GM06990 (cell line): ENCODE results near the gene RAB8A.
A peak's percentile ranks its signal among the peaks of the same experiment; 100 is the strongest.

Experiments used
- DNase-seq: peaks from one replicate; pipeline ENCODE4 v3.0.0-alpha.2; 2011; ENCODE audit not compliant: insufficient read length; ENCODE audit errors: extremely low read depth
- H3K27me3 ChIP-seq: replicated peaks from 2 replicates; pipeline ENCODE4 v1.6.0; 2011; ENCODE audit warnings: low read length; ENCODE audit not compliant: control insufficient read depth, insufficient read depth
- H3K36me3 ChIP-seq: 2 replicates; pipeline ENCODE4 v1.5.1; 2011; ENCODE audit warnings: low read length; ENCODE audit not compliant: control insufficient read depth, insufficient read depth
- H3K4me3 ChIP-seq: replicated peaks from 2 replicates; pipeline ENCODE4 v1.5.1; 2011; ENCODE audit warnings: low read depth, mild to moderate bottlenecking, control low read depth, low read length
- TF ChIP-seq, protein P1 (sequence below): IDR thresholded peaks from 2 replicates; pipeline ENCODE4 v1.5.1; 2011; ENCODE audit warnings: low read length, control low read depth, mild to moderate bottlenecking, inconsistent platforms; ENCODE audit not compliant: insufficient read depth, poor library complexity, severe bottlenecking

RAB8A gene

DNA sequence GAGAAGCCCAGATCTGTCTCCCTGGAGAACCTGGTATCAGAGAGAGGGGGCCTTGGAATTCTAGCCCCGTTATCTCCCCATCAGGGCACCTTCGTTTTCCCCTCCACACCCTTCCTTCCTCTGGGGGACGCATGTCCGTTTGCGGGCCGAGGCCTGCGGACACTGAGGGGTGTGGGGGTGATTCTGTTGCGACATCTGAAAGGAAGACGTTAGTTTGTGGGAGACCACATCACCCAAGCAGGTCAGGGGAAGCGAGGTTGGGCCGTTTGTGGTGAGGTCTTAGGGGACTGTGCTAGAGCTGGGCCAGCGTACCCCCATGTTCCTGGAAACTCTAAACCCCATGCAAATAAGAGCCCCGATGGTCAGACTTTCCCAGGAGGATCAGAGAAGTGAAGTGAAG, 28.1 kb downstream of the RAB8A start:
- TF ChIP-seq, protein P1, sequence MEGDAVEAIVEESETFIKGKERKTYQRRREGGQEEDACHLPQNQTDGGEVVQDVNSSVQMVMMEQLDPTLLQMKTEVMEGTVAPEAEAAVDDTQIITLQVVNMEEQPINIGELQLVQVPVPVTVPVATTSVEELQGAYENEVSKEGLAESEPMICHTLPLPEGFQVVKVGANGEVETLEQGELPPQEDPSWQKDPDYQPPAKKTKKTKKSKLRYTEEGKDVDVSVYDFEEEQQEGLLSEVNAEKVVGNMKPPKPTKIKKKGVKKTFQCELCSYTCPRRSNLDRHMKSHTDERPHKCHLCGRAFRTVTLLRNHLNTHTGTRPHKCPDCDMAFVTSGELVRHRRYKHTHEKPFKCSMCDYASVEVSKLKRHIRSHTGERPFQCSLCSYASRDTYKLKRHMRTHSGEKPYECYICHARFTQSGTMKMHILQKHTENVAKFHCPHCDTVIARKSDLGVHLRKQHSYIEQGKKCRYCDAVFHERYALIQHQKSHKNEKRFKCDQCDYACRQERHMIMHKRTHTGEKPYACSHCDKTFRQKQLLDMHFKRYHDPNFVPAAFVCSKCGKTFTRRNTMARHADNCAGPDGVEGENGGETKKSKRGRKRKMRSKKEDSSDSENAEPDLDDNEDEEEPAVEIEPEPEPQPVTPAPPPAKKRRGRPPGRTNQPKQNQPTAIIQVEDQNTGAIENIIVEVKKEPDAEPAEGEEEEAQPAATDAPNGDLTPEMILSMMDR: no peak
- Histone ChIP-seq H3K4me3 (no peak overlapping the region), H3K27me3 (no peaks in the 10 kb centered on the region), H3K36me3 (peaks cover 2% of the 10 kb centered on the region)
- DNase-seq: peak; percentile 73

DNA sequence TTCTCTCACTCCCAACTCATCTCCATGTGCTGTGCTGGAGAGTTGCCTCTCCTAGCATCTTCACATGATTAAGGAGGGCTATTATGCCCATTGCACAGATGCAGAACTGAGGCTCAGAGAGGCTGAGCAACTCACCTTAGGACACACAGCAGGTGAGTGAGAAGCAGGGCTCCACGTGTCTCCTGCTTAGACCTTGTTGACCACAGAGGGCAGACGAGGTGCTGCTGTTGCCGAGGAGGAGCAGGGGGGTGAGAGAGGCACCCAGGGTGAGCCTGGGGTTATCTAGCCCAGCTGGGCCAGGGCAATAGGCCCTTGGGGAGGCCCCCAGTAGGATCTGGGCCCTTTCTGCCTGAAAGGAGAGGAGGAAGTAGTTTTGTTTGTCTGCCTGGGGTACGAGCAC, 29.4 kb downstream of the RAB8A start:
- H3K4me3 ChIP-seq: no peak overlapping the region
- TF ChIP-seq, protein P1: peak; percentile 45
- no peaks in the 10 kb centered on the region for H3K36me3 ChIP-seq
- H3K27me3 ChIP-seq: no peaks in the 10 kb centered on the region
- DNase-seq: peak; percentile 86

GRCh38 chr19:16142032-16142580, 30.4 kb downstream of the RAB8A start:
- no peak for DNase-seq
- no peak overlapping the region for H3K4me3 ChIP-seq
- peaks cover 1% of the 10 kb centered on the region for H3K36me3 ChIP-seq
- TF ChIP-seq, protein P1: no peak
- H3K27me3 ChIP-seq: no peaks in the 10 kb centered on the region

DNA sequence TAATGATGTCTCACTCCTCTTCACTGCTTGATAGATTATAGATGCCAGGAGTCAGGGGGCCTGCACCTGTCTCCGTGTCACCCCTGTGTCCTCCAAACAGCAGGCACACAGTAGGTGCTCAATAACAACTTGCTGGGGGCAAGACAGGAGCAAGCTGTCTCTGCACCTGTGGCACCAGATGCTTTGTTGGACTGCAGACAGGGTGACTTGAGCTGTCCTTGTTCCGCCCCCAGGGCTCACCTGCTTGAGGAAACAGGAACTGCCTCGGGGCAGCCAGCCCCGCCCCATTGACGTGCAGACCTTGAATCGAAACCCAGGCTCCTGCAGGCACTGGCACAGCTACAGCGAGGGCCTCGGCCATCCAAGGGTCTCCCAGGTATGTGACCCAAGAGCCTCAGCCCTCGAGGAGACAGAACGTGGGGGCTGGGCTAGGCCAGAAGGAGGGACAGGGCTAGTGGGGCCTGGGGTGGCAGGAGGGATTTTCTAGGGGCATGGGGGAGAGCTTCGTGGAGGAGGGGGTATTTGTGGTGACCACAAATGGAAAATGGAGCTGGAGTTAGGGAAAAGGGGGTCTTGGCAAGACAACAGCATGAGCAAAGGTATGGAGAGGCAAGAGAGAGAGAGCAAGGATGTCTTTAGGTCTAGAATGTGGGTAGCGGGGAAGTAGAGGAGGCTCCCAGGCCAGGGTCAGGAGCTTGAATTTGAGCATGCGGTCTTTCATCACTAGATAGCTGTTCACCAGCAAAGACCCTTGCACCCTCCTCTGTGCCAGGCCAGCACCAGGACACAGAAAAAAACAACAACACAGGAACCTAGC, 31.9 kb downstream of the RAB8A start, which contains the start of gene HSH2D:
HSH2D (plus strand) TSS at position 287 of the 817 bp plus-strand sequence. CDS start 5,066 bp downstream, outside the sequence.
- Histone ChIP-seq H3K27me3 (no peaks in the 10 kb centered on the region), H3K36me3 (peaks cover 6% of the 10 kb centered on the region), H3K4me3 (peak within 1 kb of the TSS; percentile 80)
- peak; percentile 89 for DNase-seq
- TF ChIP-seq, protein P1: no peak

DNA sequence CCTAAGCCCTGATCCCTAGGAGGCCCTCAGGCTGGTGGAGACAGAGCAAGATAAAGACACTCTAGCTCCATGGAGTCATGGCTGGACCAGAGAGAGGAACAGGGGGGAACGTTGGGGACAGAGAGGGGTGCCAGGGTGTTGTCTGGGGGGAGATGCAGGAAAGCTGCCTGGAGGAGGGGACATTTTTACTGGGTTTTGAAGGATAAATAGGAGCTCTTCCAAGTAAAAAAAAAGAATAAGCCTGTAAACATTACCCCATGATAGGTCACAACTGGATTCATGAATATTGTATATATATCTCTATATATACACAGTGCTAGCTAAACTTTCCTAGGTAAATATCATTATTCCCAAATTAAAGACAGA, 32.5 kb downstream of the RAB8A start:
- Histone ChIP-seq H3K36me3 (peaks cover 9% of the 10 kb centered on the region), H3K4me3 (peak overlapping the region; percentile 80), H3K27me3 (no peaks in the 10 kb centered on the region)
- TF ChIP-seq, protein P1: no peak
- no peak for DNase-seq
